WTC11 (cell line): ENCODE measurements around the gene MYO6. TPM values are rescaled to one million over a fixed set of nuclear protein-coding genes. Genes with fewer than 3 reads are reported as not detected.
A peak's percentile ranks its signal among the peaks of the same experiment; 100 is the strongest.

Source experiments
- ATAC-seq: fragments of 200-7000 bp; cut with Tn5 transposase; 2 replicates; pipeline ENCODE4 v1.10.0; 2021; ENCODE audit warnings: mild to moderate bottlenecking, moderate library complexity
- CTCF ChIA-PET: fragments of 300-600 bp; sonication (Branson Sonifier 250); formaldehyde crosslinking; loops from one replicate; lab custom pipeline; 2021; ENCODE audit warnings: antibody characterized with exemption; lab: Charles Lee
- POLR2A ChIA-PET: fragments of 350-600 bp; sonication (Branson Sonifier 250); formaldehyde crosslinking; loops from one replicate; lab custom pipeline; 2021; ENCODE audit warnings: antibody characterized with exemption; lab: Charles Lee
- DNase-seq: peaks from one replicate; pipeline ENCODE4 v3.0.0; 2021; ENCODE audit warnings: low spot score
- H3K27ac Mint-ChIP-seq: 2 replicates; pipeline ENCODE4 v1.8.0; 2021; ENCODE audit warnings: mixed read lengths
- H3K27me3 Mint-ChIP-seq: 2 replicates; pipeline ENCODE4 v1.8.0; 2021; ENCODE audit warnings: low read depth, mild to moderate bottlenecking, moderate library complexity, mixed read lengths
- H3K36me3 Mint-ChIP-seq: 2 replicates; pipeline ENCODE4 v1.8.0; 2021; ENCODE audit warnings: mixed read lengths
- H3K4me1 Mint-ChIP-seq: 2 replicates; pipeline ENCODE4 v1.8.0; 2022; ENCODE audit warnings: mixed read lengths
- H3K4me3 Mint-ChIP-seq: 2 replicates; pipeline ENCODE4 v1.8.0; 2021; ENCODE audit warnings: mild to moderate bottlenecking, moderate library complexity, mixed read lengths
- H3K9me3 Mint-ChIP-seq: 2 replicates; pipeline ENCODE4 v1.8.0; 2021; ENCODE audit warnings: mixed read lengths
- AR ChIP-seq: fragments of 250-450 bp; sonication (Bioruptor Pico); IDR thresholded peaks from 2 replicates; pipeline ENCODE4 v1.9.0; 2021; ENCODE audit warnings: mild to moderate bottlenecking
- ATF6 ChIP-seq: sonication (generic); formaldehyde crosslinking; IDR thresholded peaks from 2 replicates; pipeline ENCODE4 v1.8.1; 2023; ENCODE audit warnings: mild to moderate bottlenecking, missing genetic modification reagents
- CREB1 ChIP-seq: sonication (generic); formaldehyde crosslinking; IDR thresholded peaks from 2 replicates; pipeline ENCODE4 v1.8.0; 2023; ENCODE audit warnings: mild to moderate bottlenecking, missing genetic modification reagents
- CREM ChIP-seq: sonication (generic); formaldehyde crosslinking; IDR thresholded peaks from 2 replicates; pipeline ENCODE4 v1.8.1; 2022; ENCODE audit warnings: mild to moderate bottlenecking, missing genetic modification reagents, moderate library complexity
- EMX1 ChIP-seq: fragments of 250-450 bp; sonication (Bioruptor Pico); IDR thresholded peaks from 2 replicates; pipeline ENCODE4 v1.8.0; 2021; ENCODE audit warnings: mild to moderate bottlenecking
- ETV6 ChIP-seq: sonication (generic); formaldehyde crosslinking; IDR thresholded peaks from 2 replicates; pipeline ENCODE4 v1.8.1; 2022; ENCODE audit warnings: mild to moderate bottlenecking, missing genetic modification reagents
- GTF2I ChIP-seq: fragments of 250-450 bp; sonication (Bioruptor Pico); conservative IDR thresholded peaks from 2 replicates; pipeline ENCODE4 v1.4.0; 2021; ENCODE audit warnings: mild to moderate bottlenecking
- JAZF1 ChIP-seq: fragments of 250-450 bp; sonication (Bioruptor Pico); IDR thresholded peaks from 2 replicates; pipeline ENCODE4 v1.9.0; 2021; ENCODE audit warnings: moderate library complexity, mild to moderate bottlenecking, inconsistent platforms
- JUN ChIP-seq: sonication (generic); formaldehyde crosslinking; IDR thresholded peaks from 2 replicates; pipeline ENCODE4 v1.8.0; 2023; ENCODE audit warnings: mild to moderate bottlenecking, missing genetic modification reagents
- NFE2L1 ChIP-seq: sonication (generic); formaldehyde crosslinking; IDR thresholded peaks from 2 replicates; pipeline ENCODE4 v1.8.1; 2023; ENCODE audit warnings: missing genetic modification reagents
- PRRX2 ChIP-seq: fragments of 250-450 bp; sonication (Bioruptor Pico); IDR thresholded peaks from 2 replicates; pipeline ENCODE4 v1.8.0; 2021; ENCODE audit warnings: mild to moderate bottlenecking
- RORB ChIP-seq: fragments of 250-450 bp; sonication (Bioruptor Pico); IDR thresholded peaks from 2 replicates; pipeline ENCODE4 v1.9.0; 2021; ENCODE audit warnings: mild to moderate bottlenecking
- ZNF263 ChIP-seq: sonication (generic); formaldehyde crosslinking; IDR thresholded peaks from 2 replicates; pipeline ENCODE4 v1.8.1; 2022; ENCODE audit warnings: low read depth, mild to moderate bottlenecking, moderate library complexity, missing genetic modification reagents
- total RNA-seq: library from RNA; stranded (reverse); gene quantifications from 3 replicates; pipeline ENCODE4 v1.2.3, GENCODE V29; 2021
- TF ChIP-seq, protein P1 (sequence below): sonication (generic); formaldehyde crosslinking; IDR thresholded peaks from 2 replicates; pipeline ENCODE4 v1.8.1; 2023; ENCODE audit warnings: mild to moderate bottlenecking, missing genetic modification reagents, moderate library complexity
- TF ChIP-seq, protein P2 (sequence below): fragments of 250-450 bp; sonication (Bioruptor Pico); IDR thresholded peaks from 2 replicates; pipeline ENCODE4 v1.8.0; 2021; ENCODE audit warnings: mild to moderate bottlenecking
- TF ChIP-seq, protein P3 (sequence below): sonication (generic); formaldehyde crosslinking; IDR thresholded peaks from 2 replicates; pipeline ENCODE4 v1.8.1; 2022; ENCODE audit warnings: mild to moderate bottlenecking, moderate library complexity, missing genetic modification reagents
- TF ChIP-seq, protein P4 (sequence below): sonication (generic); formaldehyde crosslinking; conservative IDR thresholded peaks from 2 replicates; pipeline ENCODE4 v1.8.1; 2022; ENCODE audit warnings: mild to moderate bottlenecking, missing genetic modification reagents

Gene MYO6
- total RNA-seq, 1 experiment from 2014 or later: 32.6 TPM

GRCh38 chr6:75864446-75864845 lies 115.4 kb downstream of the MYO6 start (continued):
- TF ChIP-seq GTF2I: no peak
- TF ChIP-seq PRRX2: no peak
- TF ChIP-seq NFE2L1: no peak
- TF ChIP-seq RORB: no peak
- no peak for TF ChIP-seq CREB1 (CRISPR knock-in tag)
- no peak for TF ChIP-seq ZNF263
- no peak for TF ChIP-seq JUN (CRISPR knock-in tag)
- TF ChIP-seq, all 79 proteins: peak for 0

- no peak for TF ChIP-seq EMX1 (CRISPR knock-in tag)
- TF ChIP-seq AR (CRISPR knock-in tag): no peak
- TF ChIP-seq, protein P1, sequence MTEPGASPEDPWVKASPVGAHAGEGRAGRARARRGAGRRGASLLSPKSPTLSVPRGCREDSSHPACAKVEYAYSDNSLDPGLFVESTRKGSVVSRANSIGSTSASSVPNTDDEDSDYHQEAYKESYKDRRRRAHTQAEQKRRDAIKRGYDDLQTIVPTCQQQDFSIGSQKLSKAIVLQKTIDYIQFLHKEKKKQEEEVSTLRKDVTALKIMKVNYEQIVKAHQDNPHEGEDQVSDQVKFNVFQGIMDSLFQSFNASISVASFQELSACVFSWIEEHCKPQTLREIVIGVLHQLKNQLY (CRISPR knock-in tag): no peak
- TF ChIP-seq, protein P2, sequence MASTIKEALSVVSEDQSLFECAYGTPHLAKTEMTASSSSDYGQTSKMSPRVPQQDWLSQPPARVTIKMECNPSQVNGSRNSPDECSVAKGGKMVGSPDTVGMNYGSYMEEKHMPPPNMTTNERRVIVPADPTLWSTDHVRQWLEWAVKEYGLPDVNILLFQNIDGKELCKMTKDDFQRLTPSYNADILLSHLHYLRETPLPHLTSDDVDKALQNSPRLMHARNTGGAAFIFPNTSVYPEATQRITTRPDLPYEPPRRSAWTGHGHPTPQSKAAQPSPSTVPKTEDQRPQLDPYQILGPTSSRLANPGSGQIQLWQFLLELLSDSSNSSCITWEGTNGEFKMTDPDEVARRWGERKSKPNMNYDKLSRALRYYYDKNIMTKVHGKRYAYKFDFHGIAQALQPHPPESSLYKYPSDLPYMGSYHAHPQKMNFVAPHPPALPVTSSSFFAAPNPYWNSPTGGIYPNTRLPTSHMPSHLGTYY (CRISPR knock-in tag): no peak
- no peak for TF ChIP-seq JAZF1 (CRISPR knock-in tag)
- DNase-seq (no peak), ATAC-seq (no peak)
- Mint-ChIP-seq H3K4me3 (no peak overlapping the region), H3K27ac (no peak overlapping the region), H3K27me3 (no peaks in the 10 kb centered on the region), H3K9me3 (no peaks in the 10 kb centered on the region), H3K4me1 (peaks cover 9% of the 10 kb centered on the region), H3K36me3 (peaks cover 24% of the 10 kb centered on the region)
- ChIA-PET CTCF (interaction anchor here (1.2 kb wide), 1 partner anchor 23 kb away, joined by 4 read pairs; no protein-coding TSS in a partner anchor), POLR2A (no interaction called here)
Observed at GRCh38 chr6:75870389-75870788, 121.3 kb downstream of the MYO6 start.

GRCh38 chr6:75874224-75874623 lies 125.2 kb downstream of the MYO6 start:
- H3K4me3 Mint-ChIP-seq: no peak overlapping the region
- CTCF ChIA-PET: interaction anchor here (4.2 kb wide), 1 partner anchor 19 kb away, joined by 22 read pairs; no protein-coding TSS in a partner anchor
- H3K27me3 Mint-ChIP-seq: no peaks in the 10 kb centered on the region
- 0 out of 2 replicates have a peak overlapping the region, but pooled peaks have one; percentile 23 for H3K27ac Mint-ChIP-seq
- TF ChIP-seq ATF6: no peak
- peaks cover 9% of the 10 kb centered on the region for H3K4me1 Mint-ChIP-seq
- POLR2A ChIA-PET: no interaction called here
- H3K9me3 Mint-ChIP-seq: no peaks in the 10 kb centered on the region
- H3K36me3 Mint-ChIP-seq: peaks cover 13% of the 10 kb centered on the region
- DNase-seq (no peak), ATAC-seq (no peak)

DNA sequence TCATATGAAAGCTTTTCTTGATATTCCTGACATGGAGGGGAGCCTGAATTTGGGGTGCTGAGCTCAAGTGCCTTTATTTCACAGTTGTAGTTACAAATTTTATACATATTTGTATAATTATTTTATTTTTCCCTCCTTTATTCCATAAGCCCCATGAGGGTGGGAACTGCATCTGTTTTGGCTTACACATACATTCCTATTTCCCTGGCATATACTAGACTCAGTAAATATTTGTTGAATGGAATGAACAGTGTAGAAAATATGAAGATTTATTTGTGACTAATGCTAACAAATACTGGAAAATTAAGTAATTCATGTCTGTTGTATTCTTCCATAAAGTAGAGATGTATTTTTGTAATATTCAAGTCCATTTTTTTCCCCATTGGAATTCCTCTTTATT lies 127.1 kb downstream of the MYO6 start:
- no peak for ATAC-seq
- Mint-ChIP-seq H3K9me3 (no peaks in the 10 kb centered on the region), H3K27me3 (no peaks in the 10 kb centered on the region), H3K4me3 (no peak overlapping the region), H3K36me3 (peaks cover 10% of the 10 kb centered on the region), H3K4me1 (peaks cover 9% of the 10 kb centered on the region), H3K27ac (no peak overlapping the region; the same call in 1 of the 2 replicates)
- CTCF ChIA-PET: interaction anchor here (0.6 to 4.2 kb wide), 2 partner anchors 17 to 273 kb away, joined by 3 to 22 read pairs; no protein-coding TSS in a partner anchor
- TF ChIP-seq CREM (no peak), ETV6 (CRISPR knock-in tag) (no peak), ATF6 (no peak)
- TF ChIP-seq, protein P3, sequence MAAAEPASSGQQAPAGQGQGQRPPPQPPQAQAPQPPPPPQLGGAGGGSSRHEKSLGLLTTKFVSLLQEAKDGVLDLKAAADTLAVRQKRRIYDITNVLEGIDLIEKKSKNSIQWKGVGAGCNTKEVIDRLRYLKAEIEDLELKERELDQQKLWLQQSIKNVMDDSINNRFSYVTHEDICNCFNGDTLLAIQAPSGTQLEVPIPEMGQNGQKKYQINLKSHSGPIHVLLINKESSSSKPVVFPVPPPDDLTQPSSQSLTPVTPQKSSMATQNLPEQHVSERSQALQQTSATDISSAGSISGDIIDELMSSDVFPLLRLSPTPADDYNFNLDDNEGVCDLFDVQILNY (CRISPR knock-in tag): no peak
- TF ChIP-seq, protein P4, sequence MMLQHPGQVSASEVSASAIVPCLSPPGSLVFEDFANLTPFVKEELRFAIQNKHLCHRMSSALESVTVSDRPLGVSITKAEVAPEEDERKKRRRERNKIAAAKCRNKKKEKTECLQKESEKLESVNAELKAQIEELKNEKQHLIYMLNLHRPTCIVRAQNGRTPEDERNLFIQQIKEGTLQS (CRISPR knock-in tag): no peak
- TF ChIP-seq, protein P2 (CRISPR knock-in tag): no peak
- POLR2A ChIA-PET: interaction anchor here (0.5 kb wide), 1 partner anchor 11 kb away, joined by 7 read pairs; no protein-coding TSS in a partner anchor
- no peak for DNase-seq
